Transverse colon (tissue), 4 donors: ENCODE results near the gene SUMO2.

Source experiments
- CTCF ChIP-seq, 5 experiments: fragments of 200-600 bp in 3 of 5; fragments of 450-650 bp in 2 of 5; sonication (generic) in 3 of 5; IDR thresholded peaks; 1 replicate in 2 of 5; 2 replicates in 3 of 5; pipeline ENCODE4 v1.5.1; 2016 to 2017; ENCODE audit warnings: antibody characterized with exemption in 5 of 5, inconsistent platforms in 3 of 5, mild to moderate bottlenecking in 2 of 5, moderate library complexity in 1 of 5
- EP300 ChIP-seq: sonication (generic); formaldehyde crosslinking; IDR thresholded peaks from one replicate; pipeline ENCODE4 v1.6.1; 2017; ENCODE audit warnings: antibody characterized with exemption, low read depth
- POLR2A ChIP-seq: fragments of 450-650 bp; IDR thresholded peaks from one replicate; pipeline ENCODE4 v1.6.1; 2016; ENCODE audit warnings: antibody characterized with exemption, mild to moderate bottlenecking, moderate library complexity
- POLR2AphosphoS5 ChIP-seq, 3 donors: sonication (generic); formaldehyde crosslinking; IDR thresholded peaks; one replicate each; pipeline ENCODE4 v1.6.1; 2016; ENCODE audit warnings: antibody characterized with exemption in 3 of 3

DNA sequence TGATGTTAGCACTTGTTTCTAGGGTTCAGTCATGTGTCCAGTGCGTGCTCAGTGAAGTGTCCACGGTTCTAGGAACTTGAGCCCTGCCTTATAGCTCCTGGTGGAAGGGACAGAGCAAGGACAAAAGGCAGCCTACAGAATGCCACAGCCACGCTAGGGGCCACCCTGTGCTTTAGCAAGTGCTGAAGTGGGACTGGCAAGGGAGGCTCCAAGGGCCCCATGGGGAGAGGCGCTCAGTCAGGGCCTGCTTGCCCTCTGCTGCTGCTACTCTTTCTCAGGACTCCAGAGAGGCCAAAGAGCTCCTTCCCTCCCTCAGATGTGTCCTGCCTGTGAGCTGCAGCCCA is 58.0 kb downstream of the SUMO2 start:
- TF ChIP-seq EP300: no peak
- TF ChIP-seq CTCF (IDR thresholded peaks at IDR 0.05): no peak
- TF ChIP-seq POLR2A: no peak
- TF ChIP-seq POLR2AphosphoS5 (IDR thresholded peaks at IDR 0.05): no peak
